ENCODE results near the gene BMP7.

Gene BMP7

DNA sequence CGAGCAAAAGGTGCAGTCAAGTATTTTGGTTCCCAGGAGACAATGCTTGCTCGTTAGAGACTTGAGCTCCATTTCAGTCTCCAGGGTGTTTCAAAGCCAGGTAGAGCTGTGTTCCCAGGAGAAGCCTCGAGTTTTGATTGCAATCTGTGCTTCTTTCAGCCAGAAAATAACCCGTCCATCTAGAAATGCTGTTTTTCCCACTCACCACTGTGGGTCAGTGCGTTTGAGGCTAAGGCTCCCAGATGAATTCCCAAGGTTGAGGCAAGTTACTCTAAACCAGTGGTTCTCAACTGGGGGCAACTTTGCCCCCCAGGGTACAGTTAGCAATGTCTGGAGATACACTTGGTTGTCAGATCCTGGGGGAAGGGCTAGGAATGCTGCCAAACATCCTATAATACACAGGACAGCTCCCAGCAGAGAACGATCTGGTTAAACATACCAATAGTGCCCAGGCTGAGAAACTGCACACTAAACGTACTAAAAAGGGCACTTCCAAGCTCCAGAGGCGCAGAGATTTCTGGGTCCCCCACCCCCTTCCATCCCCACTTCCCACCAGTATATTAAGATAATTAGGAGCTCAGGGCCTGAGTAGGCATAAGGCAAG is 13.8 kb downstream of the BMP7 start:
- TF ChIP-seq, protein P1, sequence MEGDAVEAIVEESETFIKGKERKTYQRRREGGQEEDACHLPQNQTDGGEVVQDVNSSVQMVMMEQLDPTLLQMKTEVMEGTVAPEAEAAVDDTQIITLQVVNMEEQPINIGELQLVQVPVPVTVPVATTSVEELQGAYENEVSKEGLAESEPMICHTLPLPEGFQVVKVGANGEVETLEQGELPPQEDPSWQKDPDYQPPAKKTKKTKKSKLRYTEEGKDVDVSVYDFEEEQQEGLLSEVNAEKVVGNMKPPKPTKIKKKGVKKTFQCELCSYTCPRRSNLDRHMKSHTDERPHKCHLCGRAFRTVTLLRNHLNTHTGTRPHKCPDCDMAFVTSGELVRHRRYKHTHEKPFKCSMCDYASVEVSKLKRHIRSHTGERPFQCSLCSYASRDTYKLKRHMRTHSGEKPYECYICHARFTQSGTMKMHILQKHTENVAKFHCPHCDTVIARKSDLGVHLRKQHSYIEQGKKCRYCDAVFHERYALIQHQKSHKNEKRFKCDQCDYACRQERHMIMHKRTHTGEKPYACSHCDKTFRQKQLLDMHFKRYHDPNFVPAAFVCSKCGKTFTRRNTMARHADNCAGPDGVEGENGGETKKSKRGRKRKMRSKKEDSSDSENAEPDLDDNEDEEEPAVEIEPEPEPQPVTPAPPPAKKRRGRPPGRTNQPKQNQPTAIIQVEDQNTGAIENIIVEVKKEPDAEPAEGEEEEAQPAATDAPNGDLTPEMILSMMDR (IDR thresholded peaks at IDR 0.05; ENCODE audit: low read depth, low read length), result no peak
- DNase-seq (ENCODE audit: extremely low read depth, low read depth), result no peak

DNA sequence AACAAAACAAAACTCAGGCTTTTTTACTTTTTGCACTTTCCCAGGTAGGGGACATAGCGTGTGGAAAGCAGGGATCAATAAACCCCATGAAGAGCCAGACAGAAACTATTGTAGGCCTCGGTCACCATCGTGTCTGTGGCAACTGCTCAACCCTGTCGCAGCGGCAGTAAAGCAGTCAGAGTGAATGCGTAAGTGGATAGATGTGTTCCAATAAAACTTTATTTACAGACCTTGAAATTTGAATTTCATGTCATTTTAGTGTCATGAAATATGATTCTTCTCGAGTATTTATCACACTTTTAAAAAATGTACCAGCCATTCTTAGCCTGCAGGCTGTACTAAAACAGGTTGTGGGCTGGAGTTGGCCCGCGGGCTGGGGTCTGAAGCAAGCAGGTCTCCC is 14.5 kb downstream of the BMP7 start:
- TF ChIP-seq, protein P1 (IDR thresholded peaks at IDR 0.05; ENCODE audit: low read depth, low read length), result no peak
- no peak for DNase-seq (ENCODE audit: extremely low read depth, low read depth)

DNA sequence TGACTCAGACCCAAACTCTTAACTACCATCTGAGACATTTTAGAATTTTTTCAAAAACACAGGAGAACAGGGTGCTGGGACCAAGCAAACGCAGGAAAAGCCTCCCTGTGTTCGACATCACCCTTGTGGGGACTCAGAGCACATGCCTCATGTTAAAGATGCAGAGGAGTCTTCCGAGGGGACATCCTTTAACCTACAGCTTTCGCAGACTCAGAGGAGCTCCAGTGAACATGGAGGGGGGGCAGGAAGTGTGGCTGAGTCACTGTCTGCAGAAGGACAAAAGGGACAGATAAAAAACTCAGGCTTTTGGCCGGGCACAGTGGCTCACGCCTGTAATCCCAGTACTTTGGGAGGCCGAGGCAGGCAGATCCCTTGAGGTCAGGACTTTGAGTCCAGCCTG is 15.1 kb downstream of the BMP7 start:
- DNase-seq (ENCODE audit: extremely low read depth, low read depth), result no peak
- TF ChIP-seq, protein P1 (IDR thresholded peaks at IDR 0.05; ENCODE audit: low read depth, low read length), result no peak

DNA sequence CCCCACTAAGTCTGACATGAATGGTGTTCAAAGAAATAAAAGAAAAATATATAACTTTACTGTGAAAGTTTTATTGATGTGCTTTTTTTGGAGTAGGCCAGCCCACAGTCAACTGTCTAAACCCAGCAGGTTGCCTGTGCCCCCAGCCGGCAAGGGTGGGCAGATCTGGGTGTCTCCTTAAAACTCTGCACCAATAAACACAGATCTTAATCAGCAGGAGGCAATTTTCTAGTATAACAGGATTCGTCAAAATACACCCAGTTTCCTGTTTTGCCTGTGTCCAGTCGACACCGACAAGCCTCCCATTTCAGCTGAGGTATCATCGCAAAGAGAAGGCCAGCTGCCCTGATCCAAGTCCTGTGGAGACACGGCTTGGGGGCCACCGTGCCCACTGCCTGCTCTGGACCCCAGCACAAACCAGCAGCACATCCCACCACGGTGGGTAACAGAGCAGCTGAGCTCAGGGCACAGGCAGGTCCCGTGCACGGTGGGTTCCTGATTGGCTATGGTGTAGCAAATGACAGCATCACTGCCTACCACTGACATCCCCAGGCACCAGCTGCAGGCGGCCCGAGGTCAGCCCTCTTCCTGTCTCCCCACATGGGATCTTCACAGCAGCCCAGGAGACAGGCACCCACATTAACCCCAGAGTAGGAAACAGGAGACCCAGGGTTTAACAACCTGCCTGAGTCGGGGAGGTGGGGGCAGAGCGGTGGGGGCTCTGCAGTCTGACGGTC is 15.7 kb downstream of the BMP7 start:
- DNase-seq (ENCODE audit: extremely low read depth, low read depth), result no peak

DNA sequence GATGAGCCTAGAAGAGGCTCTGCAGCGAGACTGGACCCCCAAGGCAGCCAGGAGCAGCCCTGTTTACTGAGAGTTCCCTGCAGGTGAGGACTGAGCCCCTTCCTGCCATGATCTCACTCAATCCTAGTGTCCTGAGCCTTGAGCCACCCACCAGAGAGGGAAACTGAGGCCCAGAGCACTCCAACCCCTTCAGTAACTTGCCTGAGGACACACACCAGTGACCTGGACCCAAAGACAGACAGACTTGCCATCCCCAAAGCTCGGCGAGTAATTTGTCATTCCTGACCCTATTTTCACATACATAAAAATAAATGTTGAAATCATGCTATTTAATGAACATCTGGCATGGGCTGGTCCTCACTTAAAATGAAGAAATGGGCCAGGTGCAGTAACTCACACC is 16.7 kb downstream of the BMP7 start:
- no peak for DNase-seq (ENCODE audit: extremely low read depth, low read depth)
- TF ChIP-seq, protein P1 (IDR thresholded peaks at IDR 0.05; ENCODE audit: low read depth, low read length), result no peak

More for the DNA sequence above, 15.7 kb downstream of the BMP7 start:
- TF ChIP-seq, protein P1 (IDR thresholded peaks at IDR 0.05; ENCODE audit: low read depth, low read length), result no peak

DNA sequence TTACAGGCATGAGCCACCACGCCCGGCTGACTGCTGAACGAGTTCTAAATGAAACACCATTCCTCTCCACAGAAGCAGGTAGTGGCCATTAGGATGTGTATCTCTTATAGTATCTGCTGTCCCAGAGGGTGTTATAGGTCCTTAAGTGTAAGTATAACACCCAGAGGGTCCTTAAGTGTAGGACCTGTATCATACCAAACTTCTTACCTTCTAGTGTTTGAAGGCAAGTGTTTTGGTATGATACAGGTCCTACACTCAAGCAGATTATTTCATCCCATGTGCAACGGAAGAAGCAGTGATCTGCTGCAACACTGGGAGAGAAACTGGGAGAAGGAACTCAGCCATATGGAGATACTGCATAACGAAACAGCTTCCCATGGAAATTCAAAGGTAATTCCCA is 17.4 kb downstream of the BMP7 start:
- TF ChIP-seq, protein P1 (IDR thresholded peaks at IDR 0.05; ENCODE audit: low read depth, low read length), result no peak
- DNase-seq (ENCODE audit: extremely low read depth, low read depth), result no peak

DNA sequence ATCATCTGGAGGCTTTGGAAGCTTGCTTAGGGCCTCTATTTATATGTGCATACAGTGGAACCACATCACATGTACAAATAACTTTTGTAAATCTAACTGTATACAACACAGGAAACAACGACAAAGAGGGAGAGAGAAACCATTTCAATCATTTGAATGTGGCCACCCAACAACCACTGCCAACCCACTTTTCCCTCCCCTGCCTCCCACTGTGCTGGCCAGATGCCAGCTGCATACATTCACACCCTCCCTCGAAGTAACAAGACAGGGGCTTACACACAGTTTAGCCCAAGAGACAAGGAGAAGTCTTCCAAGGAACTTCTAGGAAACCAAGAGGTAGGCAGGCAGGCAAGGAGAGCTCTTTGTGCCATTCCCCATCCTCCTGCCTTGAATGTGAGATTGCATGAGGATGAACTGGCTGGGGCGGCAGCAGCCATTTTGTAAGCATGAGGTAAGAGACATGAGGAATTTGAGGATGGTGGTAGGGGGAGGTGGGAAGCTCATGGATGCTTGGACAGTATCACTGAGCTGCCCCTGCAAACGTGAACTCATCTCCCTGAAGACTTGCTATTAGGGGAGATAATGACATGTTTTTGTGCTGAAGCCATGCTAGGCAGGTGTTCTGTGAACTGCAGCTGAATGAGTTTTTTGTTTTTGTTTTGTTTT is 18.2 kb downstream of the BMP7 start:
- no peak for DNase-seq (ENCODE audit: extremely low read depth, low read depth)
- TF ChIP-seq, protein P1 (IDR thresholded peaks at IDR 0.05; ENCODE audit: low read depth, low read length), result no peak

Measured in AG09319 (cell line).